HCT116 (cell line): ENCODE data around the gene HPCA. TPM values are rescaled to one million over a fixed set of nuclear protein-coding genes. Genes with fewer than 3 reads are reported as not detected.

Experiments
- ATAC-seq: fragments of 200-7000 bp; cut with Tn5 transposase; 2 replicates; pipeline ENCODE4 v1.9.1; 2020; ENCODE audit warnings: mild to moderate bottlenecking, moderate library complexity
- BruUV-seq: library from RNA; stranded (reverse); fragments of 400-500 nt; replicated peaks from 2 replicates; lab custom pipeline; 2021; lab: Mats Ljungman, UMichigan
- CTCF ChIA-PET: fragments of 300-600 bp; sonication (Branson Sonifier 250); formaldehyde crosslinking; loops from one replicate; lab custom pipeline; 2021; ENCODE audit warnings: antibody characterized with exemption; lab: Charles Lee
- POLR2A ChIA-PET: fragments of 300-600, 350-600 bp; sonication (Branson Sonifier 250); formaldehyde crosslinking; loops from one replicate; lab custom pipeline; 2021; ENCODE audit warnings: antibody characterized with exemption; lab: Charles Lee
- RAD21 ChIA-PET, 2 experiments: fragments of 300-600 bp; sonication (Branson Sonifier 250); formaldehyde crosslinking; loops; one replicate each; lab custom pipeline; 2023; ENCODE audit warnings: low total read pairs in 2 of 2; ENCODE audit not compliant: uncharacterized antibody in 2 of 2, unreplicated experiment in 2 of 2, low non-redundant PET in 1 of 2; lab: Charles Lee
- DNase-seq: peaks from one replicate; pipeline ENCODE4 v3.0.0-alpha.2; 2010; ENCODE audit warnings: low read depth, low spot score
- H2AFZ ChIP-seq: fragments of 200-600 bp; shearing (Covaris generic), sonication (generic); 2 replicates; pipeline ENCODE4 v1.6.1; 2017; ENCODE audit warnings: low read depth, mixed run types, mixed read lengths, antibody characterized with exemption, low read length; ENCODE audit not compliant: poor library complexity, severe bottlenecking
- H3K27ac ChIP-seq: 2 replicates; pipeline ENCODE4 v1.5.1; 2012; ENCODE audit warnings: low read depth, low read length
- H3K27me3 ChIP-seq: fragments of 200-600 bp; sonication (generic); 2 replicates; pipeline ENCODE4 v1.6.1; 2016; ENCODE audit warnings: mixed run types, low read length, mixed read lengths; ENCODE audit not compliant: insufficient read depth
- H3K36me3 ChIP-seq, 2 experiments: fragments of 200-500 bp in 1 of 2; fragments of 200-600 bp in 1 of 2; sonication (Bioruptor generic) in 1 of 2; sonication (generic) in 1 of 2; 2 replicates each; pipeline versions ENCODE4 v1.5.1 to v1.6.1; 2014 to 2016; ENCODE audit warnings: low read length in 2 of 2, inconsistent platforms in 1 of 2, mixed read lengths in 1 of 2, mixed run types in 1 of 2; ENCODE audit not compliant: insufficient read depth in 2 of 2, control insufficient read depth in 1 of 2
- H3K4me1 ChIP-seq, 2 experiments: fragments of 200-600 bp in 1 of 2; sonication (generic) in 1 of 2; 2 replicates each; pipeline versions ENCODE4 v1.5.1 to v1.6.1; 2012 to 2017; ENCODE audit warnings: low read length in 2 of 2, inconsistent platforms in 1 of 2, mild to moderate bottlenecking in 1 of 2, mixed read lengths in 1 of 2, mixed run types in 1 of 2, moderate library complexity in 1 of 2; ENCODE audit not compliant: insufficient read depth in 2 of 2, control insufficient read depth in 1 of 2
- H3K4me2 ChIP-seq: fragments of 200-600 bp; sonication (generic); 2 replicates; pipeline ENCODE4 v1.6.1; 2017; ENCODE audit warnings: mixed run types, low read length, mixed read lengths
- H3K4me3 ChIP-seq, 2 experiments: fragments of 200-600 bp in 1 of 2; sonication (generic) in 1 of 2; replicated peaks in 1 of 2; 2 replicates each; pipeline ENCODE4 v1.5.1; 2011 to 2016; ENCODE audit warnings: low read length in 2 of 2, control low read depth in 1 of 2, low read depth in 1 of 2, mild to moderate bottlenecking in 1 of 2, mixed read lengths in 1 of 2, mixed run types in 1 of 2
- H3K79me2 ChIP-seq: fragments of 200-600 bp; sonication (generic); 2 replicates; pipeline ENCODE4 v1.6.1; 2017; ENCODE audit warnings: mild to moderate bottlenecking, mixed run types, low read length, moderate library complexity, mixed read lengths; ENCODE audit not compliant: insufficient read depth
- H3K9ac ChIP-seq: fragments of 200-600 bp; sonication (generic); 2 replicates; pipeline ENCODE4 v1.6.1; 2016; ENCODE audit warnings: low read length, mixed read lengths
- H3K9me2 ChIP-seq: fragments of 200-600 bp; sonication (generic), shearing (Covaris generic); 2 replicates; pipeline ENCODE4 v1.6.1; 2017; ENCODE audit warnings: mixed run types, mild to moderate bottlenecking, moderate library complexity; ENCODE audit not compliant: insufficient read depth
- H3K9me3 ChIP-seq, 2 experiments: fragments of 200-500 bp in 1 of 2; fragments of 200-600 bp in 1 of 2; sonication (Bioruptor generic) in 1 of 2; sonication (generic) in 1 of 2; 2 replicates each; pipeline ENCODE4 v1.6.1; 2014 to 2017; ENCODE audit warnings: low read length in 2 of 2, mixed read lengths in 2 of 2, inconsistent platforms in 1 of 2, low read depth in 1 of 2, mild to moderate bottlenecking in 1 of 2, mixed run types in 1 of 2, moderate library complexity in 1 of 2; ENCODE audit not compliant: control insufficient read depth in 1 of 2, insufficient read depth in 1 of 2
- H4K20me1 ChIP-seq: fragments of 200-600 bp; sonication (generic), shearing (Covaris generic); 2 replicates; pipeline ENCODE4 v1.6.1; 2017; ENCODE audit warnings: mixed run types, mild to moderate bottlenecking, moderate library complexity; ENCODE audit not compliant: insufficient read depth
- ATF3 ChIP-seq: IDR thresholded peaks from 2 replicates; pipeline ENCODE4 v1.6.1; 2012
- CEBPB ChIP-seq: IDR thresholded peaks from 2 replicates; pipeline ENCODE4 v1.6.1; 2012; ENCODE audit warnings: low read depth
- CTCF ChIP-seq, 3 experiments: fragments of 200-600 bp in 1 of 3; sonication (generic) in 1 of 3; IDR thresholded peaks in 2 of 3; conservative IDR thresholded peaks in 1 of 3; 2 replicates each; pipeline ENCODE4 v1.5.1; 2012 to 2017; ENCODE audit warnings: low read depth in 2 of 3, low read length in 2 of 3, antibody characterized with exemption in 1 of 3, borderline replicate concordance in 1 of 3, control low read depth in 1 of 3, mild to moderate bottlenecking in 1 of 3, mixed read lengths in 1 of 3, mixed run types in 1 of 3, moderate library complexity in 1 of 3; ENCODE audit not compliant: insufficient read depth in 1 of 3
- ELF1 ChIP-seq: IDR thresholded peaks from 2 replicates; pipeline ENCODE4 v1.6.1; 2012; ENCODE audit warnings: low read depth, borderline replicate concordance
- EZH2 ChIP-seq: fragments of 200-600 bp; sonication (generic); IDR thresholded peaks from 2 replicates; pipeline ENCODE4 v1.6.1; 2017; ENCODE audit warnings: antibody characterized with exemption, mixed run types
- EZH2phosphoT487 ChIP-seq: fragments of 200-600 bp; IDR thresholded peaks from 2 replicates; pipeline ENCODE4 v1.6.1; 2018; ENCODE audit warnings: antibody characterized with exemption, borderline replicate concordance
- FOSL1 ChIP-seq: IDR thresholded peaks from 2 replicates; pipeline ENCODE4 v1.6.1; 2012; ENCODE audit warnings: low read depth
- JUND ChIP-seq: IDR thresholded peaks from 2 replicates; pipeline ENCODE4 v1.6.1; 2012
- MAX ChIP-seq: IDR thresholded peaks from 2 replicates; pipeline ENCODE4 v1.6.1; 2012
- POLR2A ChIP-seq: IDR thresholded peaks from 2 replicates; pipeline ENCODE4 v1.7.0; 2011; ENCODE audit warnings: borderline replicate concordance; ENCODE audit not compliant: insufficient read depth, insufficient read length; ENCODE audit errors: extremely low read depth
- POLR2AphosphoS5 ChIP-seq: IDR thresholded peaks from 2 replicates; pipeline ENCODE4 v1.6.1; 2011; ENCODE audit warnings: mild to moderate bottlenecking, low read depth, low read length, moderate library complexity
- RAD21 ChIP-seq: IDR thresholded peaks from 2 replicates; pipeline ENCODE4 v1.6.1; 2012; ENCODE audit warnings: low read depth, mild to moderate bottlenecking
- SIN3A ChIP-seq: IDR thresholded peaks from 2 replicates; pipeline ENCODE4 v1.6.1; 2012; ENCODE audit warnings: low read depth
- SP1 ChIP-seq: IDR thresholded peaks from 2 replicates; pipeline ENCODE4 v1.6.1; 2012; ENCODE audit warnings: low read depth
- SRF ChIP-seq: IDR thresholded peaks from 2 replicates; pipeline ENCODE4 v1.6.1; 2012; ENCODE audit warnings: low read depth
- ZNF274 ChIP-seq: fragments of 200-500 bp; sonication (Bioruptor generic); IDR thresholded peaks from 2 replicates; pipeline ENCODE4 v1.6.1; 2014; ENCODE audit warnings: mild to moderate bottlenecking, low read depth, low read length, inconsistent platforms
- intact Hi-C: fragments of 100-400 bp; cut with micrococcal nuclease; formaldehyde crosslinking; loops from 2 replicates; pipeline ENCODE4 v1.10.0; 2022
- total RNA-seq: library from RNA; stranded (reverse); gene quantifications from one replicate; pipeline ENCODE4 v1.2.1, GENCODE V29; 2021; ENCODE audit not compliant: unreplicated experiment
- TF ChIP-seq, protein P1 (sequence below): IDR thresholded peaks from 2 replicates; pipeline ENCODE4 v1.6.1; 2011; ENCODE audit warnings: mild to moderate bottlenecking, low read length, moderate library complexity; ENCODE audit not compliant: insufficient replicate concordance; ENCODE audit errors: extremely low read depth
- TF ChIP-seq, protein P2 (sequence below): IDR thresholded peaks from 2 replicates; pipeline ENCODE4 v1.6.1; 2012; ENCODE audit warnings: low read depth

HPCA gene
- total RNA-seq, 1 experiment from 2014 or later: 0.15 TPM

- Histone ChIP-seq H3K4me1 (no peaks in the 10 kb centered on the region), H3K79me2 (no peaks in the 10 kb centered on the region), H3K4me2 (no peak overlapping the region), H3K36me3 (no peaks in the 10 kb centered on the region), H3K9ac (no peak overlapping the region), H3K4me3 (no peak overlapping the region), H3K27ac (no peak overlapping the region), H3K27me3 (no peaks in the 10 kb centered on the region), H3K9me2 (no peaks in the 10 kb centered on the region), H2AFZ (no peak overlapping the region), H3K9me3 (no peaks in the 10 kb centered on the region), H4K20me1 (no peaks in the 10 kb centered on the region)
- CTCF ChIA-PET: no interaction called here
- ATAC-seq (no peak), DNase-seq (no peak)
- RAD21 ChIA-PET: no interaction called here
- no TSS peak for BruUV-seq
- TF ChIP-seq SRF: no peak
- no peak for TF ChIP-seq ELF1
- TF ChIP-seq POLR2AphosphoS5: no peak
- no peak for TF ChIP-seq MAX
- TF ChIP-seq, protein P1, sequence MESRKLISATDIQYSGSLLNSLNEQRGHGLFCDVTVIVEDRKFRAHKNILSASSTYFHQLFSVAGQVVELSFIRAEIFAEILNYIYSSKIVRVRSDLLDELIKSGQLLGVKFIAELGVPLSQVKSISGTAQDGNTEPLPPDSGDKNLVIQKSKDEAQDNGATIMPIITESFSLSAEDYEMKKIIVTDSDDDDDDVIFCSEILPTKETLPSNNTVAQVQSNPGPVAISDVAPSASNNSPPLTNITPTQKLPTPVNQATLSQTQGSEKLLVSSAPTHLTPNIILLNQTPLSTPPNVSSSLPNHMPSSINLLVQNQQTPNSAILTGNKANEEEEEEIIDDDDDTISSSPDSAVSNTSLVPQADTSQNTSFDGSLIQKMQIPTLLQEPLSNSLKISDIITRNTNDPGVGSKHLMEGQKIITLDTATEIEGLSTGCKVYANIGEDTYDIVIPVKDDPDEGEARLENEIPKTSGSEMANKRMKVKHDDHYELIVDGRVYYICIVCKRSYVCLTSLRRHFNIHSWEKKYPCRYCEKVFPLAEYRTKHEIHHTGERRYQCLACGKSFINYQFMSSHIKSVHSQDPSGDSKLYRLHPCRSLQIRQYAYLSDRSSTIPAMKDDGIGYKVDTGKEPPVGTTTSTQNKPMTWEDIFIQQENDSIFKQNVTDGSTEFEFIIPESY: no peak
- TF ChIP-seq SIN3A: no peak
- no peak for TF ChIP-seq RAD21
- TF ChIP-seq CEBPB: no peak
- no peak for TF ChIP-seq FOSL1
- no peak for TF ChIP-seq EZH2
- no peak for TF ChIP-seq ATF3
- no peak for TF ChIP-seq JUND
- no peak for TF ChIP-seq ZNF274
- no peak for TF ChIP-seq EZH2phosphoT487
- TF ChIP-seq, protein P2, sequence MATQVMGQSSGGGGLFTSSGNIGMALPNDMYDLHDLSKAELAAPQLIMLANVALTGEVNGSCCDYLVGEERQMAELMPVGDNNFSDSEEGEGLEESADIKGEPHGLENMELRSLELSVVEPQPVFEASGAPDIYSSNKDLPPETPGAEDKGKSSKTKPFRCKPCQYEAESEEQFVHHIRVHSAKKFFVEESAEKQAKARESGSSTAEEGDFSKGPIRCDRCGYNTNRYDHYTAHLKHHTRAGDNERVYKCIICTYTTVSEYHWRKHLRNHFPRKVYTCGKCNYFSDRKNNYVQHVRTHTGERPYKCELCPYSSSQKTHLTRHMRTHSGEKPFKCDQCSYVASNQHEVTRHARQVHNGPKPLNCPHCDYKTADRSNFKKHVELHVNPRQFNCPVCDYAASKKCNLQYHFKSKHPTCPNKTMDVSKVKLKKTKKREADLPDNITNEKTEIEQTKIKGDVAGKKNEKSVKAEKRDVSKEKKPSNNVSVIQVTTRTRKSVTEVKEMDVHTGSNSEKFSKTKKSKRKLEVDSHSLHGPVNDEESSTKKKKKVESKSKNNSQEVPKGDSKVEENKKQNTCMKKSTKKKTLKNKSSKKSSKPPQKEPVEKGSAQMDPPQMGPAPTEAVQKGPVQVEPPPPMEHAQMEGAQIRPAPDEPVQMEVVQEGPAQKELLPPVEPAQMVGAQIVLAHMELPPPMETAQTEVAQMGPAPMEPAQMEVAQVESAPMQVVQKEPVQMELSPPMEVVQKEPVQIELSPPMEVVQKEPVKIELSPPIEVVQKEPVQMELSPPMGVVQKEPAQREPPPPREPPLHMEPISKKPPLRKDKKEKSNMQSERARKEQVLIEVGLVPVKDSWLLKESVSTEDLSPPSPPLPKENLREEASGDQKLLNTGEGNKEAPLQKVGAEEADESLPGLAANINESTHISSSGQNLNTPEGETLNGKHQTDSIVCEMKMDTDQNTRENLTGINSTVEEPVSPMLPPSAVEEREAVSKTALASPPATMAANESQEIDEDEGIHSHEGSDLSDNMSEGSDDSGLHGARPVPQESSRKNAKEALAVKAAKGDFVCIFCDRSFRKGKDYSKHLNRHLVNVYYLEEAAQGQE: no peak
- TF ChIP-seq SP1: no peak
- TF ChIP-seq CTCF (IDR thresholded peaks at IDR 0.05 in 2 of 3, conservative IDR thresholded peaks at IDR 0.05 in 1 of 3; ENCODE audit: borderline replicate concordance in 1 of 3, insufficient read depth in 1 of 3, low read depth in 2 of 3, low read length in 2 of 3): no peak
- TF ChIP-seq POLR2A: no peak
- intact Hi-C loops: no loop called here
- POLR2A ChIA-PET: no interaction called here
Observed at GRCh38 chr1:32918179-32918578, 31.9 kb downstream of the HPCA start.
